ENCODE measurements around the gene DNAH1.

DNA sequence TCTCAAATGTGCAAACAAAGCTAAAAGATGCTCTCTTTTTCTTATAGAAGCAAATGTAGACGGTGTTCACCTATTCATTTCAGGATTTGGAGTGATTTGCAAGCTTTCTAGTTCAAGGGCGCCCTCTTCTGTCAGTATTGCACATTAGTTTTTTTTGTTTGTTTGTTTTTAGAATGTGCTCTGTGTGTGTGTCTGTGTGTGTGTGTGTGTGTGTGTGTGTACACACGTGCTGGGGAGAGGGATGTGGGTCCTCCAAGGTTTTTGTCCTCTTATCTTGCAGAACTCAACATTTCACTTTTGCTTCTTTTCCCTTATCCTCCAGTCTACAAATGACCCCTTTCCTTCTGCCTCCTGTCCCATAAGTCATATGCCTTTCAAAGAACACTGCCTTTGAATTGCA, 23.5 kb downstream of the DNAH1 start:
- no peak for TF ChIP-seq EZH2 (IDR thresholded peaks at IDR 0.05)
- TF ChIP-seq, protein P1, sequence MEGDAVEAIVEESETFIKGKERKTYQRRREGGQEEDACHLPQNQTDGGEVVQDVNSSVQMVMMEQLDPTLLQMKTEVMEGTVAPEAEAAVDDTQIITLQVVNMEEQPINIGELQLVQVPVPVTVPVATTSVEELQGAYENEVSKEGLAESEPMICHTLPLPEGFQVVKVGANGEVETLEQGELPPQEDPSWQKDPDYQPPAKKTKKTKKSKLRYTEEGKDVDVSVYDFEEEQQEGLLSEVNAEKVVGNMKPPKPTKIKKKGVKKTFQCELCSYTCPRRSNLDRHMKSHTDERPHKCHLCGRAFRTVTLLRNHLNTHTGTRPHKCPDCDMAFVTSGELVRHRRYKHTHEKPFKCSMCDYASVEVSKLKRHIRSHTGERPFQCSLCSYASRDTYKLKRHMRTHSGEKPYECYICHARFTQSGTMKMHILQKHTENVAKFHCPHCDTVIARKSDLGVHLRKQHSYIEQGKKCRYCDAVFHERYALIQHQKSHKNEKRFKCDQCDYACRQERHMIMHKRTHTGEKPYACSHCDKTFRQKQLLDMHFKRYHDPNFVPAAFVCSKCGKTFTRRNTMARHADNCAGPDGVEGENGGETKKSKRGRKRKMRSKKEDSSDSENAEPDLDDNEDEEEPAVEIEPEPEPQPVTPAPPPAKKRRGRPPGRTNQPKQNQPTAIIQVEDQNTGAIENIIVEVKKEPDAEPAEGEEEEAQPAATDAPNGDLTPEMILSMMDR (IDR thresholded peaks at IDR 0.05), result peak; percentile 85

Measured in neural progenitor cell (in vitro differentiated cells).